SK-N-SH (cell line): ENCODE measurements around the gene NR2E3. TPM values are rescaled to one million over a fixed set of nuclear protein-coding genes. Genes with fewer than 3 reads are reported as not detected.
A peak's percentile ranks its signal among the peaks of the same experiment; 100 is the strongest.

Experiments used
- CTCF ChIA-PET: fragments of 300-600, 350-600 bp; formaldehyde crosslinking; extraction: SDS; loops from one replicate; lab custom pipeline; 2021; lab: Yijun Ruan, JAX
- POLR2A ChIA-PET: fragments of 350-600 bp; sonication (Branson Sonifier 250); formaldehyde crosslinking; extraction: SDS; loops from one replicate; lab custom pipeline; 2020; ENCODE audit warnings: antibody characterized with exemption, inconsistent platforms; lab: Yijun Ruan, JAX
- DNase-seq: peaks from one replicate; pipeline ENCODE4 v3.0.0; 2012
- H2AFZ ChIP-seq: fragments of 200-600 bp; sonication (generic); 2 replicates; pipeline ENCODE4 v1.8.1; 2016; ENCODE audit warnings: antibody characterized with exemption, mild to moderate bottlenecking, low read depth
- H3F3A ChIP-seq: fragments of 200-600 bp; sonication (generic); replicated peaks from 2 replicates; pipeline ENCODE3; 2016; ENCODE audit warnings: antibody characterized with exemption, mild to moderate bottlenecking; ENCODE audit not compliant: insufficient read depth
- H3K27ac ChIP-seq, 2 experiments: fragments of 200-500 bp in 1 of 2; fragments of 200-600 bp in 1 of 2; sonication (Bioruptor generic) in 1 of 2; sonication (generic), shearing (Covaris generic) in 1 of 2; 2 replicates each; pipeline versions ENCODE4 v1.5.1 to v1.6.1; 2014 to 2016; ENCODE audit warnings: low read depth in 2 of 2, inconsistent platforms in 1 of 2, low read length in 1 of 2, mild to moderate bottlenecking in 1 of 2, mixed read lengths in 1 of 2
- H3K27me3 ChIP-seq: fragments of 200-600 bp; sonication (generic), shearing (Covaris generic); 2 replicates; pipeline ENCODE4 v1.6.1; 2016; ENCODE audit warnings: mixed run types; ENCODE audit not compliant: insufficient read depth
- H3K36me3 ChIP-seq, 2 experiments: fragments of 200-500 bp in 1 of 2; fragments of 200-600 bp in 1 of 2; sonication (Bioruptor generic) in 1 of 2; sonication (generic) in 1 of 2; replicated peaks in 1 of 2; 2 replicates each; pipeline versions ENCODE3 to v1.5.1; 2014 to 2016; ENCODE audit warnings: low read length in 1 of 2, mild to moderate bottlenecking in 1 of 2; ENCODE audit not compliant: insufficient read depth in 2 of 2, control insufficient read depth in 1 of 2
- H3K4me1 ChIP-seq, 2 experiments: fragments of 200-500 bp in 1 of 2; fragments of 200-600 bp in 1 of 2; sonication (Bioruptor generic) in 1 of 2; sonication (generic), shearing (Covaris generic) in 1 of 2; 2 replicates each; pipeline versions ENCODE4 v1.5.1 to v1.6.1; 2014 to 2016; ENCODE audit warnings: low read depth in 1 of 2, low read length in 1 of 2, mixed run types in 1 of 2; ENCODE audit not compliant: insufficient read depth in 2 of 2, control insufficient read depth in 1 of 2
- H3K4me2 ChIP-seq: fragments of 200-600 bp; sonication (generic), shearing (Covaris generic); 2 replicates; pipeline ENCODE4 v1.6.1; 2017; ENCODE audit warnings: mixed run types
- H3K4me3 ChIP-seq, 2 experiments: fragments of 200-500 bp in 1 of 2; fragments of 200-600 bp in 1 of 2; sonication (Bioruptor generic) in 1 of 2; sonication (generic), shearing (Covaris generic) in 1 of 2; 2 replicates each; pipeline versions ENCODE4 v1.5.1 to v1.8.1; 2014 to 2016; ENCODE audit warnings: low read depth in 2 of 2, inconsistent platforms in 1 of 2, low read length in 1 of 2, mild to moderate bottlenecking in 1 of 2, mixed read lengths in 1 of 2, moderate library complexity in 1 of 2
- H3K79me2 ChIP-seq: fragments of 200-600 bp; sonication (generic); 2 replicates; pipeline ENCODE4 v1.8.1; 2017; ENCODE audit warnings: mild to moderate bottlenecking; ENCODE audit not compliant: insufficient read depth
- H3K9ac ChIP-seq: fragments of 200-600 bp; sonication (generic); 2 replicates; pipeline ENCODE4 v1.6.1; 2017; ENCODE audit warnings: mixed run types
- H3K9me2 ChIP-seq: fragments of 200-600 bp; sonication (generic); 2 replicates; pipeline ENCODE4 v1.6.1; 2017; ENCODE audit warnings: mixed run types
- H3K9me3 ChIP-seq: fragments of 200-600 bp; sonication (generic); 2 replicates; pipeline ENCODE4 v1.6.1; 2017; ENCODE audit warnings: mixed run types, mild to moderate bottlenecking, moderate library complexity
- H4K20me1 ChIP-seq: fragments of 200-600 bp; sonication (generic); 2 replicates; pipeline ENCODE4 v1.6.1; 2017; ENCODE audit warnings: mild to moderate bottlenecking, mixed run types; ENCODE audit not compliant: insufficient read depth
- CHD2 ChIP-seq: fragments of 150-350 bp; IDR thresholded peaks from 2 replicates; pipeline ENCODE4 v1.6.1; 2018; ENCODE audit warnings: low read length; ENCODE audit not compliant: partially characterized antibody
- EP300 ChIP-seq, 2 experiments: IDR thresholded peaks; 2 replicates each; pipeline versions ENCODE4 v1.4.0 to v1.6.1; 2012; ENCODE audit warnings: borderline replicate concordance in 1 of 2, low read depth in 1 of 2, low read length in 1 of 2
- GABPA ChIP-seq: IDR thresholded peaks from 2 replicates; pipeline ENCODE4 v1.4.0; 2012; ENCODE audit warnings: low read depth, mild to moderate bottlenecking
- JUND ChIP-seq: IDR thresholded peaks from 2 replicates; pipeline ENCODE4 v1.4.0; 2012
- NFIC ChIP-seq: IDR thresholded peaks from 2 replicates; pipeline ENCODE4 v1.4.0; 2012; ENCODE audit warnings: borderline replicate concordance
- NRF1 ChIP-seq: IDR thresholded peaks from 2 replicates; pipeline ENCODE4 v1.6.1; 2012; ENCODE audit warnings: low read depth, mild to moderate bottlenecking, low read length
- PBX3 ChIP-seq: IDR thresholded peaks from 2 replicates; pipeline ENCODE4; 2012
- POLR2AphosphoS5 ChIP-seq: IDR thresholded peaks from 2 replicates; pipeline ENCODE4 v1.6.1; 2012; ENCODE audit warnings: low read depth, low read length
- RCOR1 ChIP-seq: fragments of 150-350 bp; IDR thresholded peaks from 2 replicates; pipeline ENCODE4 v1.6.1; 2017; ENCODE audit warnings: antibody characterized with exemption, low read length
- SIN3A ChIP-seq: IDR thresholded peaks from 2 replicates; pipeline ENCODE4 v1.6.1; 2012; ENCODE audit warnings: low read depth, mild to moderate bottlenecking, low read length, moderate library complexity, borderline replicate concordance
- SMC3 ChIP-seq: IDR thresholded peaks from 2 replicates; pipeline ENCODE4 v1.6.1; 2012; ENCODE audit warnings: low read depth, low read length, improper control_type of control experiment
- TCF12 ChIP-seq: IDR thresholded peaks from 2 replicates; pipeline ENCODE4 v1.4.0; 2012
- TEAD4 ChIP-seq: IDR thresholded peaks from 2 replicates; pipeline ENCODE4 v1.4.0; 2012; ENCODE audit warnings: mild to moderate bottlenecking, borderline replicate concordance; ENCODE audit not compliant: insufficient read depth
- USF1 ChIP-seq: IDR thresholded peaks from 2 replicates; pipeline ENCODE4 v1.4.0; 2012; ENCODE audit warnings: low read depth, borderline replicate concordance
- YY1 ChIP-seq: IDR thresholded peaks from 2 replicates; pipeline ENCODE4 v1.4.0; 2012; ENCODE audit warnings: low read depth, mild to moderate bottlenecking
- ZBTB33 ChIP-seq: IDR thresholded peaks from 2 replicates; pipeline ENCODE4 v1.4.0; 2012; ENCODE audit warnings: low read depth, borderline replicate concordance
- WGBS: methylation state at CpG from one replicate; pipeline ENCODE4 v1.1.6; 2017; ENCODE audit warnings: low lambda C conversion rate; 5-methylcytosine and 5-hydroxymethylcytosine counted together
- polyA plus RNA-seq, 3 experiments: library from polyadenylated mRNA; depleted of rRNA; stranded (reverse); fragments of >200 nt; gene quantifications; 2 replicates each; pipeline ENCODE4 v1.2.3, GENCODE V29; 2012

NR2E3 gene
- polyA plus RNA-seq, 1 of the 3 experiments (the other 2 are of a cell fraction), result 0.18 TPM

GRCh38 chr15:71806452-71806931, 3.9 kb upstream of the NR2E3 start (continued):
- peak; percentile 39; the same call in 1 of the 2 replicates for TF ChIP-seq PBX3
- peak; percentile 62 for TF ChIP-seq TCF12
- TF ChIP-seq TEAD4, result 0 out of 2 replicates have a peak, but pooled peaks have one; percentile 37
- TF ChIP-seq NFIC, result peak; percentile 79

DNA sequence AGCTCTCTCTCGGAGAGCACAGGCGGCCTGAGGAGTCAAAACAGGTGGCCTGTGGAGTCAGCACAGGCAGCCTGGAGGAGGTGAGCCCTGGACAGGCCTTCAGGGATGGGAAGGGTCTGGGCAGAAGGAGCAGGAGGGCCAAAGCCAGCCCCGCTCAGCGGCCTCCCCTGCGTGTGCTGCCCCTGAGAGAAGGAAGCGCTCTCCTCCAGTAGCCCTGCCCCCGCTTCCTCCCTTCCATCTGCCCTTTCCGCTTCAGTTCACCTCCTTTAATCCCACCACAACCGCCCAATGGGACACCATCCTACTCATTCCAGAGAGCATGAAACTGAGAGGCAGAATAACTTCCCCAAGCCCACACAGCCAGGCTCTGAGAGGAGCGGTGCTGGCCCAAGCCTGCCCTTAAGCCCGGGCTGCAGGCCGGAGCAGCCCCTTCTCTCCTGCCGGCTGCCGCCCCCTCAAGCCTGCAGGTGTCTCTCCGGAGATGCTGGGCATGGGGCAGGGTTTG, 3.2 kb upstream of the NR2E3 start:
- no peaks in the 10 kb centered on the region for H3K79me2 ChIP-seq
- CTCF ChIA-PET, result interaction anchor here (0.6 to 5.2 kb wide), 5 partner anchors 27 to 349 kb away, joined by 3 to 25 read pairs (median 5); no protein-coding TSS in a partner anchor
- peaks cover 21 to 24% of the 10 kb centered on the region in 2 experiments; a peak in 3 of 4 replicates for H3K4me1 ChIP-seq
- peak; percentile 29 for DNase-seq
- no peak overlapping the region for H2AFZ ChIP-seq
- no peak overlapping the region for H3K4me3 ChIP-seq
- no peak overlapping the region for H3K9ac ChIP-seq
- no peaks in the 10 kb centered on the region for H3K36me3 ChIP-seq
- no peaks in the 10 kb centered on the region for H4K20me1 ChIP-seq
- H3K4me2 ChIP-seq, result 0 out of 2 replicates have a peak overlapping the region, but pooled peaks have one; percentile 3
- H3K27me3 ChIP-seq, result no peaks in the 10 kb centered on the region
- H3F3A ChIP-seq, result peaks cover 3% of the 10 kb centered on the region
- no peak overlapping the region for H3K27ac ChIP-seq
- H3K9me3 ChIP-seq, result no peaks in the 10 kb centered on the region
- TF ChIP-seq ZBTB33, result no peak
- no peak for TF ChIP-seq SIN3A
- TF ChIP-seq JUND, result no peak
- TF ChIP-seq RCOR1, result no peak
- no peak for TF ChIP-seq EP300 (IDR thresholded peaks at IDR 0.05; ENCODE audit: borderline replicate concordance in 1 of 2, low read depth in 1 of 2, low read length in 1 of 2)
- no peak for TF ChIP-seq GABPA
- TF ChIP-seq CHD2, result no peak
- no peak for TF ChIP-seq USF1
- no peak for TF ChIP-seq POLR2AphosphoS5
- TF ChIP-seq YY1, result no peak
- no peak for TF ChIP-seq NRF1
- TF ChIP-seq SMC3, result no peak
- no peak for TF ChIP-seq PBX3
- POLR2A ChIA-PET, result no interaction called here
- H3K9me2 ChIP-seq, result no peaks in the 10 kb centered on the region
- 88% methylated on average over 15 of the region's 15 CpGs for WGBS
